Myocyte (in vitro differentiated cells): ENCODE results near the gene DUSP10. TPM values are rescaled to one million over a fixed set of nuclear protein-coding genes. Genes with fewer than 3 reads are reported as not detected.
A peak's percentile ranks its signal among the peaks of the same experiment; 100 is the strongest.

Experiments used
- DNase-seq: peaks from one replicate; pipeline ENCODE4 v3.0.0-alpha.2; 2012; ENCODE audit warnings: low read depth
- total RNA-seq: library from RNA; depleted of rRNA; stranded (reverse); fragments of >200 nt; gene quantifications from 2 replicates; pipeline ENCODE4 v1.2.3, GENCODE V29; 2014

Gene DUSP10
- total RNA-seq, 1 donor from 2014 or later: 21.9 TPM

- no peak for DNase-seq
These were observed 45.0 kb downstream of the DUSP10 start for GRCh38 chr1:221696718-221697461.

GRCh38 chr1:221696027-221696426 lies 45.9 kb downstream of the DUSP10 start:
- DNase-seq: no peak

GRCh38 chr1:221695301-221695700 lies 46.6 kb downstream of the DUSP10 start:
- no peak for DNase-seq

- no peak for DNase-seq
These were observed 47.8 kb downstream of the DUSP10 start for GRCh38 chr1:221694109-221694508.

- no peak for DNase-seq
These were observed 48.8 kb downstream of the DUSP10 start for GRCh38 chr1:221693087-221693486.

GRCh38 chr1:221692643-221693042 lies 49.2 kb downstream of the DUSP10 start:
- DNase-seq: no peak

- DNase-seq: no peak
These were observed 50.6 kb downstream of the DUSP10 start for GRCh38 chr1:221691261-221691660.

- DNase-seq: no peak
These were observed 51.0 kb downstream of the DUSP10 start for GRCh38 chr1:221690858-221691257.

GRCh38 chr1:221689138-221689537 lies 52.8 kb downstream of the DUSP10 start:
- DNase-seq: no peak

- DNase-seq: no peak
These were observed 53.4 kb downstream of the DUSP10 start for GRCh38 chr1:221688488-221688843.

GRCh38 chr1:221687836-221688487 lies 53.9 kb downstream of the DUSP10 start:
- peak; percentile 90 for DNase-seq

GRCh38 chr1:221683681-221684080 lies 58.2 kb downstream of the DUSP10 start:
- DNase-seq: no peak

GRCh38 chr1:221680085-221680484 lies 61.8 kb downstream of the DUSP10 start:
- DNase-seq: no peak

GRCh38 chr1:221678014-221678413 lies 63.9 kb downstream of the DUSP10 start:
- no peak for DNase-seq

GRCh38 chr1:221675880-221676800 lies 65.7 kb downstream of the DUSP10 start:
- no peak for DNase-seq

GRCh38 chr1:221672965-221673364 lies 68.9 kb downstream of the DUSP10 start:
- no peak for DNase-seq

GRCh38 chr1:221672239-221672645 lies 69.6 kb downstream of the DUSP10 start:
- DNase-seq: no peak

GRCh38 chr1:221670081-221670480 lies 71.8 kb downstream of the DUSP10 start:
- DNase-seq: peak; percentile 59

GRCh38 chr1:221669441-221669840 lies 72.4 kb downstream of the DUSP10 start:
- DNase-seq: no peak

GRCh38 chr1:221667504-221667903 lies 74.4 kb downstream of the DUSP10 start:
- no peak for DNase-seq

- no peak for DNase-seq
These were observed 77.6 kb downstream of the DUSP10 start for GRCh38 chr1:221664253-221664652.

GRCh38 chr1:221663321-221663720 lies 78.6 kb downstream of the DUSP10 start:
- no peak for DNase-seq
